GM12874 (cell line): Measurements from ENCODE around the gene PDSS2.

Experiments
- TF ChIP-seq, protein P1 (sequence below): IDR thresholded peaks from 2 replicates; pipeline ENCODE4 v1.5.1; 2011; ENCODE audit warnings: low read depth, mild to moderate bottlenecking, control low read depth, low read length, moderate library complexity; ENCODE audit not compliant: insufficient read depth

The PDSS2 gene

DNA sequence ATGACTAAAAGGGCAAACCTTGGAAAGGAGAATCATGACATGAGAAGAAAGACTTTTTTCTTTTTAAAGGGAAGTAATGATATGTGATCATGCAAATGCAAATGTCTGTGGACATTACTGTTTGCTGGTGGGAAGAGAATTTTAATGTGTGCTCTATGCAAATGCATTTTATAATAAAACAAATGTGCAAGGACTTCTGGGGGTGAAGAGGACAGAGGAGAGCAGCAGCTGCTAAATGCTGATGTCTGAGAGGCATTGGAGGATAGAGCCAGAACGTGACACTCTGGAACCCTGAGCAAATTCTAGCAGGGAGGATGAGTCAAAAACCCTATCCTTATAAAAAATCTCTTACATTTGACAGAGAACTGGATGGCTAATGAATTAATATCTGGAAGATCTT is 274.9 kb downstream of the PDSS2 start:
- TF ChIP-seq, protein P1, sequence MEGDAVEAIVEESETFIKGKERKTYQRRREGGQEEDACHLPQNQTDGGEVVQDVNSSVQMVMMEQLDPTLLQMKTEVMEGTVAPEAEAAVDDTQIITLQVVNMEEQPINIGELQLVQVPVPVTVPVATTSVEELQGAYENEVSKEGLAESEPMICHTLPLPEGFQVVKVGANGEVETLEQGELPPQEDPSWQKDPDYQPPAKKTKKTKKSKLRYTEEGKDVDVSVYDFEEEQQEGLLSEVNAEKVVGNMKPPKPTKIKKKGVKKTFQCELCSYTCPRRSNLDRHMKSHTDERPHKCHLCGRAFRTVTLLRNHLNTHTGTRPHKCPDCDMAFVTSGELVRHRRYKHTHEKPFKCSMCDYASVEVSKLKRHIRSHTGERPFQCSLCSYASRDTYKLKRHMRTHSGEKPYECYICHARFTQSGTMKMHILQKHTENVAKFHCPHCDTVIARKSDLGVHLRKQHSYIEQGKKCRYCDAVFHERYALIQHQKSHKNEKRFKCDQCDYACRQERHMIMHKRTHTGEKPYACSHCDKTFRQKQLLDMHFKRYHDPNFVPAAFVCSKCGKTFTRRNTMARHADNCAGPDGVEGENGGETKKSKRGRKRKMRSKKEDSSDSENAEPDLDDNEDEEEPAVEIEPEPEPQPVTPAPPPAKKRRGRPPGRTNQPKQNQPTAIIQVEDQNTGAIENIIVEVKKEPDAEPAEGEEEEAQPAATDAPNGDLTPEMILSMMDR = no peak

DNA sequence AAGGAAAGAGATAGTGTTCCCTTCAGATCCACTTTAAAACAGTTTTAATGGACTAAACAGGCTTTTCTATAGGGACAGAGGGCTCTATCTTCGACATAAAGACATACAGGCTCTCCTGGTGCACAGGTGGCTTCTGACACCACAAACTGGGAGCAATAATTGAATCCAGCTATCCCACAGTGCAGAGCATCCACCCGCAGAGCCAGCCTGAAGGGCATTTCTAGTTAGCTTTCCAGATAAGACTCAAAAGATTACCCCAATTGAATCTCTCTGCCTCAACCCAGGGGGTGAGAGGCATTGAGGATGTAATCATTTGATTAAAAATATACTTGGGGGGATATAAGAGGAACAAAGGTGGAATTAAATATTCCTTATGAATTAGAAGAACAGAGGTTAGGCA is 279.3 kb downstream of the PDSS2 start:
- TF ChIP-seq, protein P1 = no peak

DNA sequence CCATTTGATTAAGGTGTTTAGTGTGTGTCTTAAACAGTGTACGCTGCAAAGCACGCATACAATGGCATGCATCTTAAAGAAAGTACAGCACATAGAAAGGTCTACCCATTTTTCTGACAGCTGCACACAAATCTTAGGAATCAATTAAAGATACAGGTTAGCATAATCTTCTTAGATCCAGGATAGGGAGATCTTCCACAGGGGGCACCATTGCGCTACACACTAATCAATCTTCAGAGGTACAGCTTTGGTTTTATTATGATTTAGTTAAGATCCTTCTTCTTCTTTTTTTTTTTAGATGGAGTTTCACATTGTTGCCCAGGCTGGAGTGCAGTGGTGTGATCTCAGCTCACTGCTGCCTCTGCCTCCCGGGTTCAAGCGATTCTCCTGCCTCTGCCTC is 280.4 kb downstream of the PDSS2 start:
- TF ChIP-seq, protein P1 = no peak

DNA sequence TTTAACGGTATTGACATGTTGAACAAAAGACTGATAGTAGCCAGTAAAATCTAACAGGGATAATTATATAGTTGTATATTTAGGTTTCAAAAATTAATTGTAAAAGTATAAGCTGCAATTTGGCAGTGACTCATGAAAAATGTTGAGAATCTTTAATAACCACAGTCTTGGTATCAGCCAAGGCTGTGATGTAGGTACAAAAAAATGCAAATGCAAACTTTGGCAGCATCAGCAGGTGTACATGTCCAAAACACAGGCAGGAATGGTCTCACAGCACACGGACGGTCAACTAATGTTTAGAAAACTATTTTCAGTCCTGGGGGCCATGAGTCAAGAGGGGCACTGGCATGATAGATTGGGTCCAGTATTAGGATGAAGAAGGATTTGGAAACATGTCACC is 285.6 kb downstream of the PDSS2 start:
- TF ChIP-seq, protein P1 = no peak

DNA sequence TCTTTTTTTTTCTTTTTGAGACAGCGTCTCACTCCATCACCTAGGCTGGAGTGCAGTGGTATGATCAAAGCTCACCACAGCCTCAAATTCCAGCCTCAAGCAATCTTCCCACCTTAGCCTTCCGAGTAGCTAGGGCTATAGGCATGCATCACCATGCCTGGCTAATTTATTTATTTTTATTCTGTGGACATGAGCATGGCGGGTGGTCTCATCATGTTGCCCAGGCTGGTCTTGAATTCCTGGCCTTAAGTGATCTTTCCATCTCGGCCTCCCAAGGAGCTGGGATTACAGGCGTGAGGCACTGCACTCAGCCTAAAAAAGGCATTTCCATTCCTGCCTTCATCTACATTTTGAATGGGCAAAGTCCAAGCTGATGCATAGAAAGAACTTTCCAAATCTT is 287.9 kb downstream of the PDSS2 start:
- TF ChIP-seq, protein P1 = no peak

DNA sequence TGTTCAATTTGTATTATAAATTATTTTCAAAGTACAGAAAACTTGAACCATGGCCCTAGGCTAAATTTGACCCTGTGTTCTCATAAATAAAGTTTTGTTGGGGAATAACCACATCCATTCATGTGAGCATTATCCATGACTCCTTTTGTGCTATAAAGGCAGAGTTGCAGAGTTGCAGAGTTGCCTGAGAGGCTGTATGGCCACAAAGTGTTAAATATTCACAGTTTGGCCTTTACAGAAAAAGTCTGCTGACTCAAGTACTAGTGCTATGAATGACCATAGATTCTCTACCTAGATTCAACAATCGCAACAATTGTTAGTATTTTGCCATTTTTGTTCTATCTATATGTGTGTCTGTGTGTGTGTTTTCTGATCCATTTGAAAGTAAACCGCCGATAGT is 297.8 kb downstream of the PDSS2 start:
- TF ChIP-seq, protein P1 = no peak

DNA sequence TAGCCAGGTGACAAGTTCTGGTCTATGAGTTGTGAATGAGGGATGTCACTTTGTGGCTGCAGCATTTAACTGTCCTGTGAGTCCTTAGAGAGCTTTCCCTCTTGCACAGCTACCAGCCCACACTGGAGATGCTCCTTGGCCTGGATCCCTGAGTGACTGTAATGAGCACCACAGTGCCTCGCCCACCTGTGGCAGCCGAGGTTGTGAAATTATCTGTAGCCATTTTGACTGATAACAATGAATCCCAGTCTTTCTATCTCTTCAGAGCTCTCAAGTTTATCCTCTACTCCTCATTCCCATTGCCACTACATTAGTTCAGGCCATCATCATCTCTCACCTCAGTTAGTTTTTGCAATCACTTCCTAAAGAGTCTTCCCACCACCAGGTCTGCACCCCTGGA is 302.7 kb downstream of the PDSS2 start:
- TF ChIP-seq, protein P1 = no peak

DNA sequence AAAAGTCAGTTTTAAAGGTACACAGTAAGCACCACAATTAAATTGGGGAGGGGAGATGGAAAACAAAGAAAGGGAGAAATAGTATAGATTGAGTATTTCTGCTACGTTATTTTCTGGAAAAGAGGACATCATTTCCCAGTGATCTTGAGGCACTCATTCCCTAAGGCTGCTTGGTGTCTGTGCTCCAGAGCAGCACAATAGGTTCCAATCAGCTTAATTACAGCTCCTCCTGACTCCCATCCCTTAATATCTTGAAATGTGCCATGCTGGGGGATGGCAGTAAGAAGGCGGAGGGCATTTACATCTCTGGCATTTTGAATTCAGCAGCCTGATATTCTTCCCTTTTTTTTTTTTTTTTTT is 304.6 kb downstream of the PDSS2 start:
- TF ChIP-seq, protein P1 = no peak
